G401.6 (cell line): ENCODE results near the gene CLIP1.

Source experiments
- FAIRE-seq: peaks from 2 replicates; lab custom pipeline; 2012; peaks lifted over from hg19 to GRCh38; lab: Jason Lieb, UNC

The CLIP1 gene

DNA sequence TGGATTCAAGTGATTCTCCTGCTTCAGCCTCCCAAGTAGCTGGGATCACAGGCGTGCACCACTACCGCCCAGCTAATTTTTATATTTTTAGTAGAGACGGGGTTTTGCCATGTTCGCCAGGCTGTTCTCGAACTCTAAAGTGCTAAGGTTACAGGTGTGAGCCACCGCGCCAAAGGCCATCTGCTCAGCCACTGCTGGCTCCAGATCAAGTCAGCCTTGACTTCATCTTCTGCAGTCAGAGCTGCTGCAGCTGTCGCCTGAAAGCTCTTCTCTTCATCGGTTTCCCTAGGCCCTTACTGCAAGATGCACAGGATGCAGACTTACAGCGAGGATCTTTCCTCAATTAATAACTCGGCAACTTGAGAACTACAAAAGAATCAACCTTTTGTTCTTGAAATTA, 66.8 kb downstream of the CLIP1 start:
- FAIRE-seq = no peak

DNA sequence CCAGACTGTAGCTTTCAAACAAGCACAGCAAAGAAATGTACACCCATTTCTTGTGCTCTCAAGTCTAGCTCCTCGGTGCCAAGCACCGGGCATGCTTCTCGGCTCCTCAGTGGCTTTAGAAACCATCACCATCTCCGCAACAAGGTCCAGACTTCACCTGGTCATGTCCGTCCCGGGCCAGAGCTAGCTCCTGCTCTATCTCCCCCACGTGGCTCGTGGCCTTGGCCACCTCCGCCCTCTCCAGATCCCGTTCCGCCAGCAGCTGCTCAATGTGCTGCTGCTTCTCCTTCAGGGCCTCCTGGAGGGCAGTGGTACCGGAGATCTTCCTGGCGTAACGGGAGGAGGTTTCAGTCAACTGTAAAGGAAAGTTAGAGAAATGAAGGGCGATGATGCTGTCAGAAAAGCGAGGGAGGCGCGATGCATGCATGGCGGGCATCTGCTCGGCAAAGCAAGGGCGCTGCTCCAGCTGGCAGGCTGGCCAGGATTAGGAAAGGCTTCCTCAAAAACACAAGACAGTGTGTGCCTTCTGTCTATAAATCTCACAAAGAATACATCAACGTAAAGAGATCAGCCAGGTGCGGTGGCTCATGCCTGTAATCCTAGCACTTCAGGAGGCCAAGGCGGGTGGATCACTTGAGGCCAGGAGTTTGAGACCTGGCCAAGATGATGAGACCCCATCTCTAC, 67.4 kb downstream of the CLIP1 start:
- no peak for FAIRE-seq

DNA sequence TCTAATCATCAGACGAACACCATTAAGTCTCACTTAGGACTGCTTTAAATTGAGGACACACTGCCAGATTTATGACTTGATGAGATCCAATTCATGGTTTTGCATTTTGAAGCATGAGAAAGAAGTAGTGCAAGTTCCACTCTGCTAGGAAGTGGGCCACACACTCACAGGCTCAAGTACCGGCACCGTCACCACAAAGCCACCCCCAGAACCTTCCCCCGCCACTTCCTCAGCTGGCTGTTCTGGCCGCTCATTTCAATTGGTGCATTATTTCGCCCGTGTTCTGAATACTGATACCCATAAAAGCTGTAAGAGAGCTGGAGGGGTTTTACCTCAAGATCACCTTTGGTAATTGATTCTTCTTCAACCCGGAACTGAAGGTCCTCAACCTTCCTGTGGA, 70.1 kb downstream of the CLIP1 start:
- FAIRE-seq = no peak

DNA sequence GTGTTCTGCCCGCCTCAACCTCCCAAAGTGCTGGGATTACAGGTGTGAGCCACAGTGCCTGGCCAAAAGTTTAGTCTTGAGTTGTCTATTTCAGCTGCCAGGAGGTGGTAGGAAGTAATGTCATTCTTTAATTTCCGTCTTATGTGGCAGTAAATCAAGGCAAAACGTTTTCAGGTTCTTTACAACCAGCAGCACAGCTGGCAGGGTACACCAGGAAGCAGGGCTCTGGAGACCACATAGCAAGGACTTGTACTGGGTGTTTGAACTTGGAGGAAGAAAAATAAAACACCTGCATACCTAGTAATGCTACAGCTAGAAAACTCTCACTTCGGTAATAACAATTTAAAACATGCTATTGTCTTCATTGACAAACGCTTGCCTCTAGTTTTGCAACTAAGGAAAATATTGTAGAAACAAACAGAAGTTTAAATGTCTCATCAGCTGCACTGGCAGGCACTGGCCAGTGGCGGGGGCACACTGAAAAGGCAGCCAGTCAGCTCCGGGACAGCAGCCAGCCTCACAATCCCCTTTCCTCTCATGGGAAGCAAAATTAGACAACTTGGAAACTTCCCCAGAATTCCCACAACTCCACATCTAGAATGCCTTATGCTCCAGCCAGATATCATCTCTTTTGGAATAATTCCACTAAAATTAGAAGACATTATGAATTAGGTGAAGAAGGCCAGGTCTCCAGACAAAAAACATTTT, 72.2 kb downstream of the CLIP1 start:
- FAIRE-seq = no peak

DNA sequence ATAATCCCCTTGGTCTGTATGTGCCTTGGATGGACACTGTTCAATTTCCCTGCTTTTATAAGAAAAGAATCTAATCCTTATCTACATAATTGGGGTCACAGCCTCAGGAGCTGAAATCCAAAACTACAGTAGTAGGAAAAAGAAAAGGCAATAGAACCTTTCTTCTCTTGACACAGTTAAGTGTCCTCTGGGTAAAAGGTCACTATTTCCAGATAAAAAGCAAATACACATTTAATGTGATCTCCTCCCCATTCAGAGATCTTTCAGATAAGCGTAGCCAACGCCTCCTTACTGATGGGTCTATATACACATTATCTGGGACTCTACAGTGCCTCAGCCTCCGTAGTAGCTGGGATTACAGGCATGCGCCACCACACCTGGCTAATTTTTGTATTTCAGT, 73.4 kb downstream of the CLIP1 start:
- FAIRE-seq = no peak

DNA sequence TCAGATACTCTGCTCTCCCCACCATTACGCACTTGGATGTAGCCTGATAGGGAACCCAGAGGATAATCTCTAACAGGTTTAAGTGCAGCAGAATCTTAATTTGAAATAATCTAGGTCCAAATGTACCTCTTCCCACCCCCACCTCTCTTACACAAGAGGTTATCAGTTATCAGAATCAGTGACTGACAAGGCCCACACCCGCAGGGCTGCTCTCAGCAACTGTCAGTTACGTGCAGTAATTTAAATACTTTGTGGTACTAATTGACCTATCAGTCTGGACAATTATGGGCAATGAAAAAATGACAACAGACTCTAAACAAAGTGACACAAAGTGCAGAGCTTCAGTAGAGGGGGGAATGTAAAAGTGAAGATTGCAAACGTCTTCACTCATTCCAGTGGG, 74.0 kb downstream of the CLIP1 start:
- no peak for FAIRE-seq

DNA sequence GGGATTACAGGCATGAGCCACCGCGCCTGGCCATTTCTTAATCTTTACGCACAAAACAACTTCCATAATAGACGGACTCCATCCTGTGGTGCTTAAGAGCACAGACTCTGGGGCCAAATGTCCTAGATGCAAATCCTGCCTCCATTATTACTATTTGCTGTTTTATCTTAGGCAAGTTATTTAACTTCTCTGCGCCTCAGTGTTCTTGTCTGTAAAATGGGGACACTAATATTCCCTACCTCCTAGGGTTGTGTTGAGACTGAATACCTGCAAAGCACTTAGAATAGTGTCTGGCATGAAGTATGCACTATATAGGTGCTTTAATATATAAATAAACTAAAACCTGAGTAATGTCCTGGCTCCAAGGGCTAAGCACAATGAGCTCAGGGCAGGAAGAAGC, 76.4 kb downstream of the CLIP1 start:
- FAIRE-seq = no peak

DNA sequence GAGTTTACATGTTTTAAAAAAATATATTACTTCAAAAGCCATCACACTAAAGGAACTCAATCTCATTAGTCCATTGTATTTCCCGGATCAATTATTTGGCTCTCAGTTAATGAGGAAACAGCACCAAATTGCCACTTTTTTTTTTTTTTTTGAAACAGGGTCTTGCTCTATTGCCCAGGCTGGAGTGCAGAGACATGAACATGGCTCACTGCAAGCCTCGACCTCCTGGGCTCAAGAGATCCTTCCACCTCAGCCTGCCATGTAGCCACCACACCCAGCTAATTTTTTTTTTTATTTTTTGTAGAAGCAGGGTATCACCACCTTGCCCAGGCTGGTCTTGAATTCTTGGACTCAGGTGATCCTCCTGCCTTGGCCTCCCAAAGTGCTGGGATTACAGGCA, 77.4 kb downstream of the CLIP1 start:
- FAIRE-seq = no peak

DNA sequence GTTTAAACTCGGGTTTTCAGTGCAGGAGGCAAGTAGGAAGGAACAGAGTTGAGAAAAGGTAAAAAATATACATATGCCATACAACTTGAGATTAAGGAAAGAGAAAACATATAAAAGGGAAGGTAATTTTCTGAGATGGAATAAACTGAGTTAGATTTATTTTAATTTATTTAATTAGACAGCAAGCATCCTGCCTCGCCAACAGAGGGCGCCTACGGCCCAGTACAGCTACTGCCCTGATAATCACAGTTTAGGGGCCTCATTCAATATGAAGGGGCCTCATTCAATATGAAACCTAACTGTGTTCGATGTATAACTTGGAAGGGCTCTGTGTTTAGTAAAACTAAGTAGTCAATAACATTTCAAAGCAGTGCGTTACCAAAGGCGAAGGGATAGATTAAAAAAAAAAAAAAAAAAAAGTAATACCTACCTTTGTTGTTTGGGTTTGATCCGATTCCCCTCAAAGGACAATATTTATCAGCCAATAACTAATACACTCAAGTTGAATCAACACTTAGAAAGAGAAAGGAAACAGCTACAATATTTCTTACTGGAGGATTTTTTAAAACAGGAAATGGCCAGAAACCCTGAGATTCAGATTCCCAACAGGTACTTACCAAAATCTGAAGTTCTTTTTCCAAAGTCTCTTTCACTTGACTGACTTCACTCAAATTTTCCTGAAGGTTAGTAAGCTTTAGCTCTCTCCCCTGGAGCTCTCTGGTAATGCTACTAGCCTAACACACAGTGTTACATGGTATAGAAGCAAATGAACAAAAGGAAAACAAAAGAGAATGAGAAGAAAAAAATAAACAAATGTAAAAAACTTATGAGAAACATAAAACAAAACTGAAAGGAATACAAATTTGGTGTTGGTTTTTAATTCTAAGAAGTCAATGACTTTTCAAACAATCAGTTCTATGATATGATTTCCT, 86.2 kb downstream of the CLIP1 start:
- peak; percentile 67 for FAIRE-seq

DNA sequence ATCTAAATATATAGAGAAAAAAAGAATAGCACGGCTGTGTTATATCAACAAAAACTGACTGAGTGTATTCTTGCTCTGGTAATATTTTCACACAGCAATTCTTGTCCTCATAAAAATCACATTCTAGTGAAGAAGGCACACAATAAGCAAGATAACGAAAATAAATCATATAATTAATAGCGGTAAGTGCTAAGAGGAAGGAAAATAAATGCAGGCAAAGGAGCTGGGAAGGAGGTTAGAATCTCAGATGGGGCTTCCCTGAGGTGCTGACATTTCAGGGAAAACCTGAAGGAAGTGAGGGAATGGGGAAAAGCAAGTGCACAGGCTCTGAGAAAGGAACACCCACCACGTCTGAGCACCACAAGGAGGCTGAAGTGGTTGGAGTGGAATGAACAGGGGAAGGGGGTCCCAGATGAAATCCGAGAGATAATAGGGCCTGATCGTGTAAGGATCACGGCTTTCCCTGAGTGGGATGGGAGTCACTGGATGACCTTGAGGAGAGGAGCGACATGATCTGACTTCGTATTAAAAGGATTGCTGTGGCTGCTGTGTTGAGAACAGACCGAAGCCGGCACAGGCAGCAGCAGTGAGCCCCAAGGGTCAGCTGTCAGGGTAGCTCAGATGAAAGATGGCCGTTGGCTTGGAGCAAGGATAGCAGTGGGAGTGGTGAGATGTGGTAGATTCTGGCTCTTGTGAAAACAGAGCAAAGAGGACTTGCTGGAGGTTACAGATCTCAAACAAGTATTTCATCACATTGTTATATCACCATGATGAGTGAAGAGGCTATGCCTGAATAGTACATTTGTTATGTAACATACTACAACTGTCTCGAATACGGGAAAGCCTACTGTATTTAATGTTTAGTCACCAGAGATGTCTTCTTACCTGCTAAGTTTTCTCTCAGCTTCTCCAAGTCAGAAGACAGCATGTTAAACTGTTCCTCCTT, 89.1 kb downstream of the CLIP1 start:
- no peak for FAIRE-seq

DNA sequence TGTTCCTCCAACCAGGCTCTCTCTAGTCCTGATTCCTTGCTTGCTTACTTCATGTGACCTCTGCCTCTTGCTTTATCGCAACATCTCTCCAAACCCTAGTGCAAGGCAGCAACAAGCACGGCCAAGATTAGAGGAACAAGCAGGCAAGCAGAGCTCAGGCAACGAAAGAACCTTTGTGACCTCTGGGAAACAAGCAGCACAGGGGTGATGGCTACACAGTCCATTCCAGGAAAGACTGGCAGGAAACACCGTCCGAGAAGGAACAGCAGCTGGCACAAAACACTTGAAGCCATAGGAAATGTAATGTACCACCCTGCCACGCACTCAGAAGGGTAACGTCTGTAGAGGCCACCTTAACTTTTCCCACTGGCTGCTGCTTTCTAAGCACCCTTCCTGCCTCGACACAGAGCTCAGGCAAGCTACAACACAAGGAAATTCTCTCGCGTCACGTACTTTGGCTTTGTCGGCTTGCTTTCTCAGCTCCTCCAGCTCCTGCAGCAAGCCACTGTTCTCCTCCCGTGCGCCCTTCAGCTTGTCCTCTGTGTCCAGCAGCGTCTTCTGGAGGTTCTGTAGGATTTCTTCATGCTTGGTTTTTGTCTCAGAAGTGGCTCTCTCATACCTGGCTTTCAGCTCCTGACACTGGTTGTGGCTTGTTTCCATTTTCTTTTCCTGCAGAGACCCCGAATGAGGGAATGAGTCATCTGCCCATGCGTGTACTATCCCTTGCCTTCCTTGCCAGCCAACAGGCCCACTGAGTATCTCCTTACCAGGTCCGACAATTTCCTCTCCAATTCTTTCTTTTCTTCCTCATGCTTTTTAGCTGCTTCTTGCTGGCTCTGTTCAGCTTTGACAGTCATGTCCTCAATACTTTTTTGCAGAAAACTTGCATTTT, 94.7 kb downstream of the CLIP1 start:
- no peak for FAIRE-seq

DNA sequence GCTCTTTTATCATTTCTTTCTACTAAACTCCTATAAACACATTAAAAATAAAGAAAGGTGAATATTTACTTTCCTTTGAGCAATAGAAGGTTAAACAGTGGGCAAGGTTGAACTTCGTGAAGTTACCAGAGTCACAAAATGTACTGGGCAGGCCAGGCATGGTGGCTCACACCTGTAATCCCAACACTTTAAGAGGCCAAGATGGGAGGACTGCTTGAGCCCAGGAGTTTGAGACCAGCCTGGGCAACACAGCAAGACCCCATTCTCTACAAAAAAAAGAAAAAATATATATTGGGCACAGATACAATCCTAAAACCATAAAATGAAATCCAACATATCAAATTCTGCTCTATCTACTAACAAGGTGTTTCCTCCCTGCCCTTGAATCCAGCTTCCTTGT, 95.5 kb downstream of the CLIP1 start:
- no peak for FAIRE-seq

DNA sequence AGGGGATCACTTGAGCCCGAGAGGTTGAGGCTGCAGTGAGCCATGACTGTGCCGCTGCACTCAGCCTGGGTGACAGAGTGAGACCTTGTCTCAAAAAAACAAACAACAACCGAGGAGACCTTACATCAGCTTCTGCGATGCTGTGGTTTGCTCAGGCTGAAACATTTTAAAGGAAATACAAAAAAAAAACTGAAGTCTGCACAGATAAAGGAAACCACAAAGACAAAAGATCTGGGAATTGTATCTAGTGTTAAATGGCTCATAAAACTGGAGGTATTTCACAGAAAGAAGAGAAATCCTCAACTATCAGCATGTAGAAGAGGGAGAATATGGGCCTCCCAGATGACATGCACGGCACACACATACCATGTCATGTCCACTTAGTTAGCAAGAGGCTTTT, 95.9 kb downstream of the CLIP1 start:
- FAIRE-seq = no peak

DNA sequence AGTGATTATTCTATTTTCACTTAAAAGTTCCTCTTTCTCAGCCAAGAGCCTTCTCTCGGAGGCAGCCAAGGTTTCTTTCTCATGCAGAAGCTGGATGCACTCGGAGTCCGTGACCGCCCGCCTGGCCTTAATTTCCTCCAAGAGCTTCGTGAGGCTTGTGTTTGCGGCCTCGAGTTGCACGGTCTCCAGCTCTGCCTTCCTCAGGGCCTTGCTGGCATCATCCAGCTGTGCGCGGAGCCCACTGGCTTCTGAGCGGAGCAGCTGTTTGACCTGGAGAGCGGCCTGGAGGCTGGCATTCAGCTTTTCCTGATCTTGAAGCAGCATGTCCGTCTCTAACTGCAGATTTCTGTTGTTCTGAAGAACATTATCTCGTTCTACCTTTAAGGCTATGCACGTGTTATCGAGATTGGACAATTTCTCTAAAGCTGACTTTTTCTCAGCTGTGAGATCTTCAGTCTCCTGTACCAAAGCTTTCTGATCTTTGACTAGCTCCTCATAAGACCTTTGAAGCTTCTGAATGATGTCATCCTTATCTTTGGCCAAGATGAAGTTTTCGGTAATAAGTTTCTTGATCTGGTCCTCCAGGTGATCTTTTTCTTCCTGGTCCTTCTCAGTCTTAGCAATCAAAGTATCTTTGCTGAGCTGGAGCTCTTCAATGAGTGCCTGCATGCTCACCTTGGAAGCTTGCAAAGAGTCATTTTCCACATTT, 99.0 kb downstream of the CLIP1 start:
- no peak for FAIRE-seq

DNA sequence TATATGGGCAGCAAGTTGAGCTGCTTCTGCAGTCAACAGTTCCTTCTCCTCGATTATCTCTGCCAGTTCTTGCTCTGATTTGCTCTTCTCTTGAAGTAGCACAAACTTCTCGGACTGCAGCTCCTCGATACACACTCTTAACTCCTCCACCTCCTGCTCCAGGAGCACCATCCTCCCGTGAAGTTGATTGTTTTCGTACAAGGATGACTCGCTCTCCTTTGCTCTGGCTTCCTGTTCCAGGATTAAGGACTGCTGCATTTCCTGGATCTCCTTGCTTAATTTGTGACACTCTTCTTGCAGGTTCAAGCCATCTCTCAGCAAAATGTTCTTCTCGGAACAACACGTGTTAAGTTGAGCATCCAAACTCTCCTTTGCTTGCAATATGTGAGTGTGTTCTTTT, 100.0 kb downstream of the CLIP1 start:
- no peak for FAIRE-seq

DNA sequence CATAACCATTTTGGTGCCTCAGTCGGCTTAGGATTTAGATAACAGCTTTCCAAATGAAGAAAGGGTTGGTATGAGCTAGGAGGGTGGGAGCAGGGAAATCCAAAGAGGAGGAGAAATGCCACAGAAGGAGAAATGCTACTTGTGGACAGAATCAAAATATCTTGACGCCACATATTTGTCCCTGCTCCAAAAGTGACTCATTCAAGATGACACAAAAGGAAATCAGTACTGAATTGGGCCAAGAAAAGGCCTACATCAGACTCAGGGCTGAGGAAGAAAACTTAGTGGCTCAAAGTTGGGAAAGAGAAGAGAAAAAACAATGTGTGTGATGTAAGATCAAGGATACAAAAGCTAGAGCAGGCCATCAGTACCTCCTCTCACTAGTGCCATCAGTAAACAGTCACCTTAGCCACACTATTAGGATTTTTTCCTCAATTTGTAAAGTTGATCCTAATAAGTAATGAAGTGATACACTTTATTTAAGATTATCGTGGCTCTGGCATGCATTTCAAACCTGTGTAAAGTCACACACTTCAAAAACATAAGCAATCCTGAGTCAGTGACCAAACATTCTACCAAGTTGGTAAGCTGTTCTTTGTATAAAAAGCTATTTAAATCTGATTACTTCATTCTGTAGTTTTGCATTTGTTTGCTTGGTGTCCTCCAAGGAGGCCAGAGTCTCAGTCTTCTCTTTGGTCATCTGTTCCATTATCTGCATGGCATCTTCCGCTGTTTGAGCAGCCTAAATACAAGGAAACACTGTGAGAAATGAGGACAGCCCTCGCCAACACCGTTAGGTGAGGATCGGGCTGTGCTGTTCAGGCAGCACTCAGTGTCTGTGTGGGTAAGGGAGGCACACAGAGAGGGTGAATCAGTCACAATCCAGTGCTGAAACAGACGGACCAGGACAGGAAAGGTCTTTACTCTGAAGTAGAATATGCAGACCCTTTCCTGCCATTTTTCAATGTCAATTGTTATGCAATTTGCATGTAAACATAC, 103.6 kb downstream of the CLIP1 start:
- FAIRE-seq = no peak

DNA sequence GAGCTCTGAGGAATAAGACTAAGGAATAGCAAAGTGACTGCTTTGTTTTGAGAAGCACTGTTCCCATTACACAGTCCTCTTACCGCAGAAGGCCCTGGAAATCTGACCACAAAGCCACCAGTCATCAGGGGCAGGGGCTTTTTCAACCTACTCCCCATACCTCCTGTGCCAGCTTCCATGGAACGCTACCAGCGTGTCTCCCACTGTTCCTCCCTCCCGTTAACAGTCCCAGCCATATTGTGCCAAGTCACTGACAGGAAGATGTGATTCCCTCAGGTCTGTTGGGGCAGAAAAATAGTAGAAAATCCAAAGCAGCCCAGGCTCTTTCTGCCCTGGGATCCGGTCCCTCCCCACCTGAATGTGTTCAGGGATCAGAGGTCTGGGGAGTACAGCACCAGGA, 109.5 kb downstream of the CLIP1 start:
- FAIRE-seq = no peak

DNA sequence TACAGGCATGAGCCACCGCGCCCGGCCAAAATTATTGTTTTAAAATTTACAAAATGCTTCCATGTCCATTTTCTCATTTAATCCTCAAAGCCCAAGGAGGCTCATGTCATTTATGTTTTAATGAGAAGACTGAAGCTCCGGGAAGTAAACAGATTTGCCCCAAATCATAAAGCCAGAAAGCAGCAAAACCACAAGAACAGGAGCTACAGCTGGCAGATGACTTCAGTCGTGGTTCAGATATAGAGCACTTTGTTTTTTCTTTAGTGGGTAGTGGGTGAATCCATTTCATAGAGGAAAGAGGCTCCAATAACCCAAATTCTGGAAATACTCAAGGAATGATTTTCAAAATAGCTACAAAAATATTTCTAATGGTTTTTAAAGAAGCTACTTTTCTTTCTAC, 110.8 kb downstream of the CLIP1 start:
- no peak for FAIRE-seq
